ENCODE data around the gene SSR2. TPM values are rescaled to one million over a fixed set of nuclear protein-coding genes. Genes with fewer than 3 reads are reported as not detected.

The SSR2 gene
- total and polyA plus RNA-seq, 7 donors = 115 to 338 (median 231) TPM

- 22 to 69% methylated on average over 10 of the region's 10 CpGs for WGBS, 2 donors
- H3K27ac ChIP-seq = no peak overlapping the region
- TF ChIP-seq CTCF (IDR thresholded peaks at IDR 0.05) (no peak), POLR2A (IDR thresholded peaks at IDR 0.05) (no peak)
- no peaks in the 10 kb centered on the region for H3K9me3 ChIP-seq
- no peak overlapping the region for H3K4me3 ChIP-seq
- H3K4me1 ChIP-seq = no peaks in the 10 kb centered on the region
- no peaks in the 10 kb centered on the region for H3K27me3 ChIP-seq
- intact Hi-C loops (cut with DNase I) = no loop called here
- no peaks in the 10 kb centered on the region for H3K36me3 ChIP-seq
- no peak for DNase-seq
These were observed 19.6 kb downstream of the SSR2 start for GRCh38 chr1:156001021-156001661.

GRCh38 chr1:155999964-156000363 is 20.8 kb downstream of the SSR2 start:
- 80 to 83% methylated on average over 1 of the region's 1 CpG for WGBS, 2 donors
- Histone ChIP-seq H3K4me1 (no peaks in the 10 kb centered on the region), H3K9me3 (no peaks in the 10 kb centered on the region), H3K27me3 (no peaks in the 10 kb centered on the region), H3K36me3 (no peaks in the 10 kb centered on the region), H3K4me3 (no peak overlapping the region), H3K27ac (no peak overlapping the region)
- DNase-seq = no peak
- TF ChIP-seq CTCF (IDR thresholded peaks at IDR 0.05) (no peak), EP300 (IDR thresholded peaks at IDR 0.05) (no peak), POLR2A (IDR thresholded peaks at IDR 0.05) (no peak), POLR2AphosphoS5 (IDR thresholded peaks at IDR 0.05) (no peak)
- intact Hi-C loops (cut with DNase I) = no loop called here

GRCh38 chr1:155996166-155996565 is 24.6 kb downstream of the SSR2 start:
- intact Hi-C loops (cut with DNase I) = no loop called here
- WGBS, 2 donors = 65 to 84% methylated on average over 2 of the region's 2 CpGs
- Histone ChIP-seq H3K27ac (no peak overlapping the region), H3K4me3 (no peak overlapping the region), H3K36me3 (no peaks in the 10 kb centered on the region), H3K9me3 (no peaks in the 10 kb centered on the region), H3K4me1 (no peaks in the 10 kb centered on the region), H3K27me3 (no peaks in the 10 kb centered on the region)
- no peak for TF ChIP-seq EP300 (IDR thresholded peaks at IDR 0.05)
- no peak for TF ChIP-seq POLR2AphosphoS5 (IDR thresholded peaks at IDR 0.05)
- TF ChIP-seq POLR2A (IDR thresholded peaks at IDR 0.05) = no peak
- TF ChIP-seq CTCF (IDR thresholded peaks at IDR 0.05) = no peak
- no peak for DNase-seq

- H3K27me3 ChIP-seq = no peaks in the 10 kb centered on the region
- intact Hi-C loops (cut with DNase I) = no loop called here
- no peaks in the 10 kb centered on the region for H3K9me3 ChIP-seq
- peaks cover 0 to 11% (median 6%) of the 10 kb centered on the region in 4 donors for H3K4me1 ChIP-seq
- no peak for DNase-seq
- 86% methylated on average over 3 of the region's 3 CpGs for WGBS, 2 donors
- H3K27ac ChIP-seq = no peak overlapping the region
- no peak overlapping the region for H3K4me3 ChIP-seq
- no peaks in the 10 kb centered on the region for H3K36me3 ChIP-seq
- TF ChIP-seq POLR2A (IDR thresholded peaks at IDR 0.05) = no peak
- no peak for TF ChIP-seq POLR2AphosphoS5 (IDR thresholded peaks at IDR 0.05)
- no peak for TF ChIP-seq CTCF (IDR thresholded peaks at IDR 0.05)
- TF ChIP-seq EP300 (IDR thresholded peaks at IDR 0.05) = no peak
These were observed 27.2 kb downstream of the SSR2 start for GRCh38 chr1:155993595-155993994.
